SK-N-SH (cell line): Measurements from ENCODE around the gene ALDH7A1. TPM values are rescaled to one million over a fixed set of nuclear protein-coding genes. Genes with fewer than 3 reads are reported as not detected.

ENCODE experiments used
- CTCF ChIA-PET: fragments of 300-600, 350-600 bp; formaldehyde crosslinking; extraction: SDS; loops from one replicate; lab custom pipeline; 2021; lab: Yijun Ruan, JAX
- POLR2A ChIA-PET: fragments of 350-600 bp; sonication (Branson Sonifier 250); formaldehyde crosslinking; extraction: SDS; loops from one replicate; lab custom pipeline; 2020; ENCODE audit warnings: antibody characterized with exemption, inconsistent platforms; lab: Yijun Ruan, JAX
- DNase-seq: peaks from one replicate; pipeline ENCODE4 v3.0.0; 2012
- H2AFZ ChIP-seq: fragments of 200-600 bp; sonication (generic); 2 replicates; pipeline ENCODE4 v1.8.1; 2016; ENCODE audit warnings: antibody characterized with exemption, mild to moderate bottlenecking, low read depth
- H3F3A ChIP-seq: fragments of 200-600 bp; sonication (generic); replicated peaks from 2 replicates; pipeline ENCODE3; 2016; ENCODE audit warnings: antibody characterized with exemption, mild to moderate bottlenecking; ENCODE audit not compliant: insufficient read depth
- H3K27ac ChIP-seq, 2 experiments: fragments of 200-500 bp in 1 of 2; fragments of 200-600 bp in 1 of 2; sonication (Bioruptor generic) in 1 of 2; sonication (generic), shearing (Covaris generic) in 1 of 2; 2 replicates each; pipeline versions ENCODE4 v1.5.1 to v1.6.1; 2014 to 2016; ENCODE audit warnings: low read depth in 2 of 2, inconsistent platforms in 1 of 2, low read length in 1 of 2, mild to moderate bottlenecking in 1 of 2, mixed read lengths in 1 of 2
- H3K27me3 ChIP-seq: fragments of 200-600 bp; sonication (generic), shearing (Covaris generic); 2 replicates; pipeline ENCODE4 v1.6.1; 2016; ENCODE audit warnings: mixed run types; ENCODE audit not compliant: insufficient read depth
- H3K36me3 ChIP-seq, 2 experiments: fragments of 200-500 bp in 1 of 2; fragments of 200-600 bp in 1 of 2; sonication (Bioruptor generic) in 1 of 2; sonication (generic) in 1 of 2; replicated peaks in 1 of 2; 2 replicates each; pipeline versions ENCODE3 to v1.5.1; 2014 to 2016; ENCODE audit warnings: low read length in 1 of 2, mild to moderate bottlenecking in 1 of 2; ENCODE audit not compliant: insufficient read depth in 2 of 2, control insufficient read depth in 1 of 2
- H3K4me1 ChIP-seq, 2 experiments: fragments of 200-500 bp in 1 of 2; fragments of 200-600 bp in 1 of 2; sonication (Bioruptor generic) in 1 of 2; sonication (generic), shearing (Covaris generic) in 1 of 2; 2 replicates each; pipeline versions ENCODE4 v1.5.1 to v1.6.1; 2014 to 2016; ENCODE audit warnings: low read depth in 1 of 2, low read length in 1 of 2, mixed run types in 1 of 2; ENCODE audit not compliant: insufficient read depth in 2 of 2, control insufficient read depth in 1 of 2
- H3K4me2 ChIP-seq: fragments of 200-600 bp; sonication (generic), shearing (Covaris generic); 2 replicates; pipeline ENCODE4 v1.6.1; 2017; ENCODE audit warnings: mixed run types
- H3K4me3 ChIP-seq, 2 experiments: fragments of 200-500 bp in 1 of 2; fragments of 200-600 bp in 1 of 2; sonication (Bioruptor generic) in 1 of 2; sonication (generic), shearing (Covaris generic) in 1 of 2; 2 replicates each; pipeline versions ENCODE4 v1.5.1 to v1.8.1; 2014 to 2016; ENCODE audit warnings: low read depth in 2 of 2, inconsistent platforms in 1 of 2, low read length in 1 of 2, mild to moderate bottlenecking in 1 of 2, mixed read lengths in 1 of 2, moderate library complexity in 1 of 2
- H3K79me2 ChIP-seq: fragments of 200-600 bp; sonication (generic); 2 replicates; pipeline ENCODE4 v1.8.1; 2017; ENCODE audit warnings: mild to moderate bottlenecking; ENCODE audit not compliant: insufficient read depth
- H3K9ac ChIP-seq: fragments of 200-600 bp; sonication (generic); 2 replicates; pipeline ENCODE4 v1.6.1; 2017; ENCODE audit warnings: mixed run types
- H3K9me2 ChIP-seq: fragments of 200-600 bp; sonication (generic); 2 replicates; pipeline ENCODE4 v1.6.1; 2017; ENCODE audit warnings: mixed run types
- H3K9me3 ChIP-seq: fragments of 200-600 bp; sonication (generic); 2 replicates; pipeline ENCODE4 v1.6.1; 2017; ENCODE audit warnings: mixed run types, mild to moderate bottlenecking, moderate library complexity
- H4K20me1 ChIP-seq: fragments of 200-600 bp; sonication (generic); 2 replicates; pipeline ENCODE4 v1.6.1; 2017; ENCODE audit warnings: mild to moderate bottlenecking, mixed run types; ENCODE audit not compliant: insufficient read depth
- ELF1 ChIP-seq: IDR thresholded peaks from 2 replicates; pipeline ENCODE4 v1.4.0; 2012
- EP300 ChIP-seq, 2 experiments: IDR thresholded peaks; 2 replicates each; pipeline versions ENCODE4 v1.4.0 to v1.6.1; 2012; ENCODE audit warnings: borderline replicate concordance in 1 of 2, low read depth in 1 of 2, low read length in 1 of 2
- EZH2phosphoT487 ChIP-seq: fragments of 200-600 bp; sonication (generic); IDR thresholded peaks from 2 replicates; pipeline ENCODE4 v1.6.1; 2017; ENCODE audit warnings: low read depth, mixed run types, mild to moderate bottlenecking, antibody characterized with exemption, moderate library complexity, borderline replicate concordance
- FOSL2 ChIP-seq: IDR thresholded peaks from 2 replicates; pipeline ENCODE4 v1.4.0; 2012; ENCODE audit warnings: low read depth, mild to moderate bottlenecking, moderate library complexity, borderline replicate concordance
- FOXJ3 ChIP-seq: sonication (generic); formaldehyde crosslinking; IDR thresholded peaks from 2 replicates; pipeline ENCODE4 v1.5.1; 2020; ENCODE audit warnings: mild to moderate bottlenecking, missing genetic modification reagents
- GABPA ChIP-seq: IDR thresholded peaks from 2 replicates; pipeline ENCODE4 v1.4.0; 2012; ENCODE audit warnings: low read depth, mild to moderate bottlenecking
- GATA2 ChIP-seq: sonication (generic); formaldehyde crosslinking; IDR thresholded peaks from 2 replicates; pipeline ENCODE4 v1.5.0; 2020; ENCODE audit warnings: mild to moderate bottlenecking, missing genetic modification reagents
- JUND ChIP-seq: IDR thresholded peaks from 2 replicates; pipeline ENCODE4 v1.4.0; 2012
- POLR2AphosphoS5 ChIP-seq: IDR thresholded peaks from 2 replicates; pipeline ENCODE4 v1.6.1; 2012; ENCODE audit warnings: low read depth, low read length
- RAD21 ChIP-seq: IDR thresholded peaks from 2 replicates; pipeline ENCODE4 v1.6.1; 2012; ENCODE audit warnings: mild to moderate bottlenecking, low read length
- RFX5 ChIP-seq: IDR thresholded peaks from 2 replicates; pipeline ENCODE4 v1.6.1; 2012; ENCODE audit warnings: mild to moderate bottlenecking, improper control_type of control experiment, low read length
- RXRA ChIP-seq: IDR thresholded peaks from 2 replicates; pipeline ENCODE4 v1.4.0; 2012; ENCODE audit warnings: low read depth, mild to moderate bottlenecking, borderline replicate concordance
- SMC3 ChIP-seq: IDR thresholded peaks from 2 replicates; pipeline ENCODE4 v1.6.1; 2012; ENCODE audit warnings: low read depth, low read length, improper control_type of control experiment
- TAF1 ChIP-seq: IDR thresholded peaks from 2 replicates; pipeline ENCODE4 v1.6.1; 2012; ENCODE audit warnings: low read depth, mild to moderate bottlenecking, low read length, moderate library complexity, borderline replicate concordance
- TCF12 ChIP-seq: IDR thresholded peaks from 2 replicates; pipeline ENCODE4 v1.4.0; 2012
- USF1 ChIP-seq: IDR thresholded peaks from 2 replicates; pipeline ENCODE4 v1.4.0; 2012; ENCODE audit warnings: low read depth, borderline replicate concordance
- polyA plus RNA-seq, 3 experiments: library from polyadenylated mRNA; depleted of rRNA; stranded (reverse); fragments of >200 nt; gene quantifications; 2 replicates each; pipeline ENCODE4 v1.2.3, GENCODE V29; 2012
- TF ChIP-seq, protein P1 (sequence below): IDR thresholded peaks from 2 replicates; pipeline ENCODE4 v1.4.0; 2012; ENCODE audit warnings: low read depth
- TF ChIP-seq, protein P2 (sequence below): IDR thresholded peaks from 2 replicates; pipeline ENCODE4; 2012

Gene ALDH7A1
- polyA plus RNA-seq, 1 of the 3 experiments (the other 2 are of a cell fraction): 44.5 TPM

- H3K79me2 ChIP-seq: no peaks in the 10 kb centered on the region
- H3K4me3 ChIP-seq: no peak overlapping the region
- H3K9me3 ChIP-seq: no peaks in the 10 kb centered on the region
- H2AFZ ChIP-seq: no peak overlapping the region
- no peaks in the 10 kb centered on the region for H3K36me3 ChIP-seq
- ChIA-PET CTCF (interaction anchor here (0.6 to 0.9 kb wide), 2 partner anchors 20 kb away, joined by 3 read pairs; no protein-coding TSS in a partner anchor), POLR2A (no interaction called here)
- H3K4me1 ChIP-seq: peaks cover 5 to 20% of the 10 kb centered on the region in 2 experiments; a peak in 3 of 4 replicates
- H3K9me2 ChIP-seq: no peaks in the 10 kb centered on the region
- H3K27me3 ChIP-seq: no peaks in the 10 kb centered on the region
- TF ChIP-seq TAF1 (no peak), TCF12 (no peak), FOXJ3 (CRISPR knock-in tag) (no peak), GABPA (no peak)
- DNase-seq: no peak
- H3K27ac ChIP-seq: peak overlapping the region in 1 of 2 experiments; percentile 89; a peak in 1 of 4 replicates
- H3K4me2 ChIP-seq: no peak overlapping the region
- no peak overlapping the region for H3K9ac ChIP-seq
- no peaks in the 10 kb centered on the region for H3F3A ChIP-seq
- H4K20me1 ChIP-seq: no peaks in the 10 kb centered on the region
These were observed 73.9 kb downstream of the ALDH7A1 start for GRCh38 chr5:126521130-126521529.

DNA sequence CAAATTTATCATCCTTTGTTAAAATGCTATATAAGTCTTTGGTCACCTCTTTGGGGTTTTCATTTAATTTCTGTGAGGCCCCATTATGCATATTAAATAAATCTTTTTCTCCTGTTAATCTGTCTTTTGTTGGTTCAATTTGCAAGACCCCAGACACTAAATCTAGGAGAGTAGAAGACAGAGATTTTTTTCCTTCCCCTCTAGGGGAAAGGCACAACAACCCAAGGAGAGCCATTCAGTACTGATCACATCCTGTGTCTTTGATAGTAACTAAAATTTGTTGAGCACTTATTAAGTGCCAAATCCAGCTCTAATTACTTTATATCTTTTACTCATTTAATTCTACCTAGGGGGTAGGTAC lies 74.4 kb downstream of the ALDH7A1 start:
- no peaks in the 10 kb centered on the region for H3K9me3 ChIP-seq
- peaks cover 6 to 25% of the 10 kb centered on the region in 2 experiments; a peak in 3 of 4 replicates for H3K4me1 ChIP-seq
- ChIA-PET CTCF (interaction anchor here (1.2 kb wide), 1 partner anchor 18 kb away, joined by 3 read pairs; no protein-coding TSS in a partner anchor), POLR2A (interaction anchor here (0.5 kb wide), 1 partner anchor 517 kb away, joined by 5 read pairs; no protein-coding TSS in a partner anchor)
- H3K36me3 ChIP-seq: no peaks in the 10 kb centered on the region
- no peaks in the 10 kb centered on the region for H4K20me1 ChIP-seq
- H3K4me3 ChIP-seq: no peak overlapping the region
- no peaks in the 10 kb centered on the region for H3F3A ChIP-seq
- no peak overlapping the region for H3K4me2 ChIP-seq
- H3K27ac ChIP-seq: peak overlapping the region in 1 of 2 experiments; percentile 89; a peak in 3 of 4 replicates
- no peak overlapping the region for H3K9ac ChIP-seq
- no peaks in the 10 kb centered on the region for H3K79me2 ChIP-seq
- H2AFZ ChIP-seq: no peak overlapping the region; the same call in 1 of the 2 replicates
- no peak for DNase-seq
- TF ChIP-seq, protein P1, sequence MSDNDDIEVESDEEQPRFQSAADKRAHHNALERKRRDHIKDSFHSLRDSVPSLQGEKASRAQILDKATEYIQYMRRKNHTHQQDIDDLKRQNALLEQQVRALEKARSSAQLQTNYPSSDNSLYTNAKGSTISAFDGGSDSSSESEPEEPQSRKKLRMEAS: no peak
- TF ChIP-seq RXRA (no peak), JUND (no peak), FOXJ3 (CRISPR knock-in tag) (no peak), SMC3 (no peak), EP300 (IDR thresholded peaks at IDR 0.05; ENCODE audit: borderline replicate concordance in 1 of 2, low read depth in 1 of 2, low read length in 1 of 2) (no peak), RFX5 (no peak), USF1 (no peak), POLR2AphosphoS5 (no peak), GATA2 (CRISPR knock-in tag) (no peak), FOSL2 (no peak), TCF12 (no peak), ELF1 (no peak), EZH2phosphoT487 (no peak), RAD21 (no peak)
- TF ChIP-seq, protein P2, sequence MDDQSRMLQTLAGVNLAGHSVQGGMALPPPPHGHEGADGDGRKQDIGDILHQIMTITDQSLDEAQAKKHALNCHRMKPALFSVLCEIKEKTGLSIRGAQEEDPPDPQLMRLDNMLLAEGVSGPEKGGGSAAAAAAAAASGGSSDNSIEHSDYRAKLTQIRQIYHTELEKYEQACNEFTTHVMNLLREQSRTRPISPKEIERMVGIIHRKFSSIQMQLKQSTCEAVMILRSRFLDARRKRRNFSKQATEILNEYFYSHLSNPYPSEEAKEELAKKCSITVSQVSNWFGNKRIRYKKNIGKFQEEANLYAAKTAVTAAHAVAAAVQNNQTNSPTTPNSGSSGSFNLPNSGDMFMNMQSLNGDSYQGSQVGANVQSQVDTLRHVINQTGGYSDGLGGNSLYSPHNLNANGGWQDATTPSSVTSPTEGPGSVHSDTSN: no peak
- H3K27me3 ChIP-seq: no peaks in the 10 kb centered on the region
- H3K9me2 ChIP-seq: no peaks in the 10 kb centered on the region
